Tibial nerve (tissue), 4 donors: Measurements from ENCODE around the gene SPANXN3. TPM values are rescaled to one million over a fixed set of nuclear protein-coding genes. Genes with fewer than 3 reads are reported as not detected.
"Not testable (repeated sequence)": the region's sequence is repeated elsewhere in the genome, so short reads cannot be mapped to it uniquely, and the experiment has no call there.

ENCODE experiments used
- DNase-seq, 2 donors: peaks; one replicate each; pipeline ENCODE4 v3.0.0-alpha.2; 2019; ENCODE audit warnings: low spot score in 2 of 2
- H3K27ac ChIP-seq, 4 donors: fragments of 200-600 bp; sonication (generic) in 3 of 4; one replicate each; pipeline ENCODE4 v1.5.1; 2017 to 2019; ENCODE audit warnings: mild to moderate bottlenecking in 1 of 4
- H3K27me3 ChIP-seq, 2 donors: fragments of 200-600 bp; sonication (generic) in 1 of 2; one replicate each; pipeline versions ENCODE4 v1.5.1 to v1.6.0; 2017 to 2019
- H3K36me3 ChIP-seq, 3 donors: fragments of 200-600 bp; sonication (generic); one replicate each; pipeline ENCODE4 v1.5.1; 2018 to 2019
- H3K4me1 ChIP-seq, 4 donors: fragments of 200-600 bp; sonication (generic) in 3 of 4; one replicate each; pipeline ENCODE4 v1.5.1; 2017 to 2019
- H3K4me3 ChIP-seq, 4 donors: fragments of 200-600 bp; sonication (generic) in 3 of 4; one replicate each; pipeline ENCODE4 v1.5.1; 2017 to 2019; ENCODE audit warnings: mild to moderate bottlenecking in 1 of 4, moderate library complexity in 1 of 4
- H3K9me3 ChIP-seq, 4 donors: fragments of 200-600 bp; sonication (generic) in 3 of 4; one replicate each; pipeline ENCODE4 v1.5.1; 2017 to 2019
- EP300 ChIP-seq, 2 donors: sonication (generic); formaldehyde crosslinking; IDR thresholded peaks; one replicate each; pipeline ENCODE4 v1.6.1; 2017; ENCODE audit warnings: antibody characterized with exemption in 2 of 2, mild to moderate bottlenecking in 1 of 2
- POLR2A ChIP-seq, 2 donors: fragments of 450-650 bp; IDR thresholded peaks; one replicate each; pipeline ENCODE4 v1.6.1; 2017; ENCODE audit warnings: antibody characterized with exemption in 2 of 2, mild to moderate bottlenecking in 2 of 2, moderate library complexity in 2 of 2
- WGBS, 2 donors: methylation state at CpG; one replicate each; pipeline ENCODE4 v1.1.5; 2018; 5-methylcytosine and 5-hydroxymethylcytosine counted together
- total RNA-seq, 4 donors: library from RNA; depleted of rRNA; stranded (reverse); fragments of >200 nt; gene quantifications; one replicate each; pipeline ENCODE4 v1.1.0, GENCODE V29; 2016
- TF ChIP-seq, protein P1 (sequence below), 5 experiments: fragments of 200-600 bp in 3 of 5; fragments of 450-650 bp in 2 of 5; sonication (generic) in 3 of 5; IDR thresholded peaks; one replicate each; pipeline ENCODE4 v1.5.1; 2016 to 2019; ENCODE audit warnings: antibody characterized with exemption in 5 of 5, mild to moderate bottlenecking in 3 of 5, moderate library complexity in 2 of 5

The SPANXN3 gene, protein sequence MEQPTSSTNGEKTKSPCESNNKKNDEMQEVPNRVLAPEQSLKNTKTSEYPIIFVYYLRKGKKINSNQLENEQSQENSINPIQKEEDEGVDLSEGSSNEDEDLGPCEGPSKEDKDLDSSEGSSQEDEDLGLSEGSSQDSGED
- total RNA-seq: not detected

DNA sequence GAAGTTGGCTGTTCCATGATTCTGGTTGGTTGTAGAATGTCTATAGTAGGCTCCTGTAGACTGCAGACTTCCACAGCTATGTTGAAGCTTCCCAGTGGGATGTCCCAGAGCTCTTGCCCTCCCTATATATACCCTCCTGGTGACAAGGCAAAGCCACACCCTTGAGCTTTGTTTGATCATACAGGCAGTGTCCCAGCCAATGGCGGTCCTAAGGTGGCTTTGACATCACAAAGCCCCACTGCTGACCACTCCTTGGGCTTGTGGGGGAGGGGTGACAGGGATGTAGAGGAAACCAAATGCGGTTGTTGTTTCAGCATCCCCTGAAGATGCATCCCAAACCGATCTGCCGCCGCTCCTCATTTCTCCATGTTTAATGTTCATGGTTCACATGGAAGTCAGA is at the start of gene SPANXN3:
TSS of gene SPANXN3 (minus strand) at position 101 of the 400 bp plus-strand sequence. CDS start at position 17, 84 bp downstream.
- WGBS, 2 donors: 60% methylated on average over 1 of the region's 5 CpGs; no CpG with 5 or more reads in 1 of the 2 donors
- H3K27ac ChIP-seq, H3K9me3 ChIP-seq: not testable (repeated sequence)

DNA sequence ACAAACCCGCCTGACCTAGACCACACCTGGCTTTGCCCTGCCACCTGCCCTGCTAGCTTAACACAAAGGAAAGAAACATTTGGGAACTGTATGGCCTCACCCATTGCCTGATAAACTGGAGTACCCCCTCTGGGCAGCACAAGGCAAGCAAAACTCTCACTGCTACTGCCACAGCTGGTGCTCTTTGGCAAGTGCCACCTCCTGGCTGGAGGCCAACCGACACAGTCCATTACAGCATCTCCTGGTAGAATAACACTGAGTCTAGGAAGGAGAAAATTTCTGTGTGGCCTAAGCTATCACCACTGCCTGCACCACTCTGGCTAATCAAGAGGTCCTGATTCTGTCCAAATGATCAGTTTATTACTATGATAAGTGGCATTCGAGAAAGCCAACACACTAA is 18.9 kb upstream of the SPANXN3 start:
- no peaks in the 10 kb centered on the region for H3K4me1 ChIP-seq
- TF ChIP-seq, protein P1, sequence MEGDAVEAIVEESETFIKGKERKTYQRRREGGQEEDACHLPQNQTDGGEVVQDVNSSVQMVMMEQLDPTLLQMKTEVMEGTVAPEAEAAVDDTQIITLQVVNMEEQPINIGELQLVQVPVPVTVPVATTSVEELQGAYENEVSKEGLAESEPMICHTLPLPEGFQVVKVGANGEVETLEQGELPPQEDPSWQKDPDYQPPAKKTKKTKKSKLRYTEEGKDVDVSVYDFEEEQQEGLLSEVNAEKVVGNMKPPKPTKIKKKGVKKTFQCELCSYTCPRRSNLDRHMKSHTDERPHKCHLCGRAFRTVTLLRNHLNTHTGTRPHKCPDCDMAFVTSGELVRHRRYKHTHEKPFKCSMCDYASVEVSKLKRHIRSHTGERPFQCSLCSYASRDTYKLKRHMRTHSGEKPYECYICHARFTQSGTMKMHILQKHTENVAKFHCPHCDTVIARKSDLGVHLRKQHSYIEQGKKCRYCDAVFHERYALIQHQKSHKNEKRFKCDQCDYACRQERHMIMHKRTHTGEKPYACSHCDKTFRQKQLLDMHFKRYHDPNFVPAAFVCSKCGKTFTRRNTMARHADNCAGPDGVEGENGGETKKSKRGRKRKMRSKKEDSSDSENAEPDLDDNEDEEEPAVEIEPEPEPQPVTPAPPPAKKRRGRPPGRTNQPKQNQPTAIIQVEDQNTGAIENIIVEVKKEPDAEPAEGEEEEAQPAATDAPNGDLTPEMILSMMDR (IDR thresholded peaks at IDR 0.05): no peak
- TF ChIP-seq EP300 (IDR thresholded peaks at IDR 0.05) (no peak), POLR2A (IDR thresholded peaks at IDR 0.05) (no peak)
- no peak overlapping the region for H3K27ac ChIP-seq
- no peak for DNase-seq
- no peaks in the 10 kb centered on the region for H3K27me3 ChIP-seq
- H3K4me3 ChIP-seq: no peak overlapping the region
- no peaks in the 10 kb centered on the region for H3K9me3 ChIP-seq
- 71 to 81% methylated on average over 1 to 3 of the region's 3 CpGs for WGBS, 2 donors
- H3K36me3 ChIP-seq: no peaks in the 10 kb centered on the region

More for the DNA sequence above, at the start of gene SPANXN3:
- not testable (repeated sequence) for H3K36me3 ChIP-seq, H3K27me3 ChIP-seq, H3K4me3 ChIP-seq, DNase-seq, H3K4me1 ChIP-seq

DNA sequence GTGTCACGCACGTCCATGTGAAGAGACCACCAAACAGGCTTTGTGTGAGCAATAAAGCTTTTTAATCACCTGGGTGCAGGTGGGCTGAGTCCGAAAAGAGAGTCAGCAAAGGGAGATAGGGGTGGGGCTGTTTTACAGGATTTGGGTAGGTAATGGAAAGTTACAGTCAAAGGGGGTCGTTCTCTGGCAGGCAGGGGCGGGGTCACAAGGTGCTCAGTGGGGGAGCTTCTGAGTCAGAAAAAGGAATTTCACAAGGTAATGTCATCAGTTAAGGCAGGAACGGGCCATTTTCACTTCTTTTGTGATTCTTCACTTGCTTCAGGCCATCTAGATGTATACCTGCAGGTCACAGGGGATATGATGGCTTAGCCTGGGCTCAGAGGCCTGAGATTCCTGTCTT is 15.1 kb downstream of the SPANXN3 start:
- H3K4me1 ChIP-seq, DNase-seq, H3K36me3 ChIP-seq, H3K4me3 ChIP-seq, H3K27me3 ChIP-seq, H3K9me3 ChIP-seq, H3K27ac ChIP-seq: not testable (repeated sequence)
- 67 to 68% methylated on average over 6 of the region's 6 CpGs for WGBS, 2 donors

DNA sequence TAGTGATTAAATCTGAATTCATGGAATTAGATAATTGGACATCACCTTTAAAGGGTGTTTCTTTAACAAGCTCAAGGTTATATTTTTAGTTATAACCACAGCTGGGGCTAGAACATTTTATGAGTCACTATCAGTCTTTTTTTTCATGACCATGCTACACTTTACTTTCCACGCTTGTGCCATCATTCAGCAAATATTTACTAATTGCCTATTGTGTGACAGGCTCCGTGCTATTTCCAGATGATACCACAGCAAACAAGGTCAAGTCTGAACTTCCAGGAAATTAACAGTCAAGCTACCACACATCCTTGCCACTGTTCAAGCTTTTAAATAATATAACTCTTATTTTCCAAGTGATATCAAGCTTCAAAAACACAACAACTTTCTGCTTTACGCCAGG is 16.5 kb downstream of the SPANXN3 start:
- Histone ChIP-seq H3K27ac (no peak overlapping the region), H3K27me3 (no peaks in the 10 kb centered on the region), H3K36me3 (no peaks in the 10 kb centered on the region), H3K9me3 (peaks cover 0 to 8% (median 0%) of the 10 kb centered on the region in 4 donors), H3K4me3 (no peak overlapping the region), H3K4me1 (no peaks in the 10 kb centered on the region)
- TF ChIP-seq, protein P1 (IDR thresholded peaks at IDR 0.05): no peak
- TF ChIP-seq POLR2A (IDR thresholded peaks at IDR 0.05) (no peak), EP300 (IDR thresholded peaks at IDR 0.05) (no peak)
- no peak for DNase-seq
- WGBS, 2 donors: 66 to 72% methylated on average over 3 of the region's 3 CpGs

DNA sequence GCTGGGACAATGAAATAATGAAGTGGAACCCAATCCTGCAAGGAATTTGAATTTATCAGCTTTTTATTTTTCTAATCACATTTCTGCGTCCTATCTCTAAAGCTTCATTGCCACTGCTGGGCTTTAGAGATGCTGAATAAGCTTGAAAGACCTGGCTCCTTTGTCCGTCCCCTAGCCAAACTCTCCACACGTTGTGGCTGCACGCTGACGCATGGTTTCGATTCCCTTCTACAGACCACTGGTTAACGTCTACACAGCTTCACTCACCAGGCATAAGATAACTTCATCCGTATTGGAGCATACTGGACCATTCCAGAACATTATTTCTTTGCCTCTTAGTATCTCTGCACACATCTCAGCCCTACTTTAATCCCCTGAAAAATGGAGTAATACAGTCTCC is 31.2 kb downstream of the SPANXN3 start:
- Histone ChIP-seq H3K36me3 (no peaks in the 10 kb centered on the region), H3K9me3 (no peaks in the 10 kb centered on the region), H3K4me1 (no peaks in the 10 kb centered on the region), H3K27ac (no peak overlapping the region), H3K4me3 (no peak overlapping the region), H3K27me3 (no peaks in the 10 kb centered on the region)
- DNase-seq: no peak
- WGBS, 2 donors: 77 to 91% methylated on average over 8 of the region's 8 CpGs
- TF ChIP-seq EP300 (IDR thresholded peaks at IDR 0.05) (no peak), POLR2A (IDR thresholded peaks at IDR 0.05) (no peak)
- TF ChIP-seq, protein P1 (IDR thresholded peaks at IDR 0.05): no peak

DNA sequence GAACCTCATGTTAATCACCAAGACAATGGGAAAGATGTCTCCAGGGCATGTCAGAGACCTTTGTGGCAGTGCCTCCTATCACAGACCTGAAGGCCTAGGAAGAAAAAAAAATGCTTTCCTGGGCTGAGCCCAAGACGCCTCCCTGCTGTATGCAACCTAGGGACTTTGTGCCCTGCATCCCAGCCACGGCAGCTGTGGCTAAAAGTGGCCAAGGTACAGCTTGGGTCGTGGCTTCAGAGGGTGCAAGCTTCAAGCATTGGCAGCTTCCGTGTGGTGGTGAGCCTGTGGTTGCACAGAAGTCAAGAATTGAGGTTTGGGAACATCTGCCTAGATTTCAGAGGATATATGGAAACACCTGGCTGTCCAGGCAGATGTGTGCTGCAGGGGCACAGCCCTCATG is 40.5 kb downstream of the SPANXN3 start:
- Histone ChIP-seq H3K4me3 (no peak overlapping the region), H3K4me1 (no peaks in the 10 kb centered on the region), H3K36me3 (no peaks in the 10 kb centered on the region), H3K27me3 (no peaks in the 10 kb centered on the region), H3K27ac (no peak overlapping the region), H3K9me3 (no peaks in the 10 kb centered on the region)
- DNase-seq: no peak
- TF ChIP-seq, protein P1 (IDR thresholded peaks at IDR 0.05): no peak
- TF ChIP-seq EP300 (IDR thresholded peaks at IDR 0.05) (no peak), POLR2A (IDR thresholded peaks at IDR 0.05) (no peak)
- WGBS, 2 donors: 55 to 100% methylated on average over 1 to 4 of the region's 4 CpGs
